Measurements from ENCODE around the gene PGP.
A peak's percentile ranks its signal among the peaks of the same experiment; 100 is the strongest.

Gene PGP

DNA sequence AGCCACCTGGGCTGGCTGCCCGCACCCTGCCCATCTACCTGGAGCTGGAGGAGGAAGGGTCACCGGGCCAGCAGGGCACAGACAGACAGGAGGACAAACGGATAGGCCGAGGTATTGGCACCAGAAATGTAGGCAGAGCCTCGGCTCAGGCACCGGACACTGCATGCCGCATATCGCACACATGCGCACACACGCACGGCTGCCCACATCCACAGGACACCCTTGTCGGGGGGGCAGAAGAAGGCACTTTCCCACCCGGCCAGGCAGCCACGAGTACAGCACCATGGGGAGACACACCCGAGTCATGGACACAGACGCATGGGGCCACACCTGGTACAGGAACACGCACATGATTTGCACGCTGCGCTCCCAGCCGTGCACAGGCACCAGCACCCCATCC lies 32.7 kb downstream of the PGP start:
- DNase-seq (ENCODE audit: low spot score), result no peak

- DNase-seq (ENCODE audit: low spot score), result no peak
Observed at GRCh38 chr16:2180962-2181923, 33.4 kb downstream of the PGP start.

DNA sequence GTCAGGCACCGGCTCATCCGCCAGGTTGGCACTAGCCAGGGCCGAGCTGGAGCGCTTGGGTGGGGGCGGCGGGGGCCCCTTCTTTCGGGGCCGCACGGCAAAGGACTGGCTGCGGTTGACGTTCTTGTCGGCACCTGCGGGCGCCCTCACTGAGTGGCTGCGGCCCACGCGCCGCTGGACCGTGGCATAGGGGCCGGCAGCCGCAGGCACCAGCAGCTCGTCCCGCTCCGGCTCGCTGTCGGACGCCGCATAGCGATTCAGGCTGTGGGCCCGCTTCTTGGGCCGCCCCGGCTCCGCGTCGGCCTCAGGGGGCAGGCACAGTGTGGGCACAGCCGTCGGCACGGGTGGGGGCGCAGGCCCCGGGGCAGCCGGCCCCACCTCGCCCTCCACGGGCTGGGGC lies 34.2 kb downstream of the PGP start:
- DNase-seq (ENCODE audit: low spot score), result no peak

DNA sequence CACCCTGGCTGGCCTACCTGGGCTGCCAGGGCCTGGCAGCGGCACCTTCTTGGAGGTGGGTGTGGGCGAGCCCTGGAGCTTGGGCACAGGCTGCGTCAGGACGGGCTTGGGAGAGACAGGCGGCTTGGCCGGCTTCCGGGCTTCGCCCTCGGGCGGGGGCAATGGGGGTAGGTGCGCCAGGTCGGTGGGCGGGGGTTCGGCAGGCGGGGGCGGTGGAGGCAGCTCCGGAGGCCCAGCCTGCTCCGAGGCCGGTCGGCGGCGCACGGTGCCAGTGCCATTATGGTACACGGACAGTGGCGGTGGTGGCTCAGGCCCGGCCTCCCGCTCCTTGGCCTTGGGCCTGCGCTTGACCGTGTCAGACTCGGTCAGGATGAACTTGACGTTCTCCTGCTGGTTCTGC lies 35.1 kb downstream of the PGP start:
- no peak for DNase-seq (ENCODE audit: low spot score)

DNA sequence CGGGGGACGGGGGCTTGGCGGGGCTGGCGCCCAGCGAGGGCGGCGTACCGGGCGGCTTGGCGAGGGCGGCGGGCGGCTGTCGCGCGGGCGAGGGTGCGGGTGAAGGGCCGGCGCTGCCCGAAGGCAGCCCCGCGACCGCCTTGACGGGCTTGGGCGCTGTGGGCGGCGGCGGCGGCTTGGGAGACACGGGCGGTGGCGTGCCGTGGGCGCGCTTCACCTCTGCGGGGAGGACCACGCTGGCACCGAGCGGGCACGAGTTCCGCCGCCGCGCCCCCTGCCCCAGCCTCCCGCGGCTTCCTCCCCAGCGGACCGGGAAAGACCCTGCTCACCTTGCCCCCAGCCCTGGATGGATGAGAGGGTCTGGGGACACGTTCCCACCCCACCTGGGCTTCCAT lies 35.5 kb downstream of the PGP start:
- no peak for DNase-seq (ENCODE audit: low spot score)

DNA sequence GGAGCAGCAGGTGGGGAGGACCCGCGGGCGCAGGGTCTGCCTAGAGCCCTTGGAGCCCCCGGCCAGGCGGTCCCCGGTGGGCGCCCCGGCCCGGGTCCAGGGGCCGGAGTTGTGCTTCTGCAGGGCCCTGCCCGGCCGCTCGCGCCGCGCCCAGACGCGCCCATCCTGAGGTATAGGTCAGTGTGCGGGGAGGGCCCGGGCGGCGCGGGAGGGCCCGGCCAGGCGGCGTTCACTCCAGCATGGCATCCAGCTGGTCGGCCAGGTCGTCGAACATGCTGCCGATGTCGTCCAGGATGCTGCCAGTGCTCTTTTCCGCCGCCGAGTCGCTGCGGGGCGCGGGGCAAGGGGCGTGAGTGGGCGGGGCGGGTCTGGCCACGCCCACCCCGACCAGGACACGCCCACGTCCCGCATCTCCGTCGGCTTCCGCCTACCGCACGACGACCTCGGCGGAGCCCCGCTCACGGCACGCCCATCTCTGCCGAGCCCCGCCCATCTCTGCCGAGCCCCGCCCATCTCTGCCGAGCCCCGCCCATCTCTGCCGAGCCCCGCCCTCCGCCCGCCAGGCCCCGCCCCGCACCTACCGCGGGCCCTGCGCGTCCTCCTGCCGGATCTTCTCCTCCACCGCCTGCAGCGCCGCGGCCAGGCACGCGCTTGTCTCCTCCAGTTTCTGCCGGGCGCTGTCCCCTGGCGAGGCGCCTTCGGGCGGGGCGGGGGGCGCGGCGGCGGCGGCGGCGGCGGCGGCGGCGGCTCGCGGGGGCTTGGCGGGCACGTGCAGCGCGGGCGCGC lies 36.1 kb downstream of the PGP start:
- peak; percentile 81 for DNase-seq (ENCODE audit: low spot score)

DNA sequence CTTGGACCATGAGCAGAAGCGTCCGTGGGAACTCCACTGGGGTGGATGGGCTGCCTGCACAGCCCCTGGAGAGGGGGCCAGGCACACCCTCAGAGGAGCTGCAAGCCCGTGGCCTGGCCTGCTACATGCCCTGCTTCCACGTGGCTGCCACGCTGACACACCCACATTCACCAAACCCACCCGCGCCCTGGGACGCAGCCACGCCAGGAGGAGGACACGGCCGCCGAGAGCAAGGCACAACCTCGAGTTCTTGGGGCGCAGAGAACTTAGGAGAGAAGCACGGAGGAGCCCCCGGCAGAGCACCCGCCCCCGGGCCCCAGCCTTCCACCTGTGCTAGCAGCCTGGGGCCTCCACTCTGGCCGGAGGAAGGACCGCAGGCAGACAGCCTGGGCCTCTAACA lies 37.1 kb downstream of the PGP start:
- no peak for DNase-seq (ENCODE audit: low spot score)

- DNase-seq (ENCODE audit: low spot score), result no peak
Observed at GRCh38 chr16:2177101-2177500, 37.5 kb downstream of the PGP start.

GRCh38 chr16:2176047-2176446 lies 38.6 kb downstream of the PGP start:
- no peak for DNase-seq (ENCODE audit: low spot score)

GRCh38 chr16:2175454-2175853 lies 39.2 kb downstream of the PGP start:
- DNase-seq (ENCODE audit: low spot score), result no peak

- DNase-seq (ENCODE audit: low spot score), result no peak
Observed at GRCh38 chr16:2174396-2175131, 40.1 kb downstream of the PGP start.

DNA sequence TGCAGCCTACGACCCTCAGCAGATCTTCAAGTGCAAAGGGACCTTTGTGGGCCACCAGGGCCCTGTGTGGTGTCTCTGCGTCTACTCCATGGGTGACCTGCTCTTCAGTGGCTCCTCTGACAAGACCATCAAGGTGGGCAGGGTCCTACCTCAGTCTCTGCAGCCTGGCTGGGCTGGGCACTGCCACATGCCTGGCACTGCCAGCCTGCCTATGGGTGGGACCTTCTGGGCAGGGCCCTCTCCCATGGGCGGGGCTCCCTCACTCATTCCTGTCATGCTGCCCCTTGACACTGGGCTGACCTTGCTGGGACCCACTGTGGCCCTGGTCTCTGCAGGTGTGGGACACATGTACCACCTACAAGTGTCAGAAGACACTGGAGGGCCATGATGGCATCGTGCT lies 40.7 kb downstream of the PGP start:
- no peak for DNase-seq (ENCODE audit: low spot score)

GRCh38 chr16:2173366-2173765 lies 41.3 kb downstream of the PGP start:
- DNase-seq (ENCODE audit: low spot score), result no peak

GRCh38 chr16:2172688-2173335 lies 41.8 kb downstream of the PGP start:
- no peak for DNase-seq (ENCODE audit: low spot score)

- DNase-seq (ENCODE audit: low spot score), result no peak
Observed at GRCh38 chr16:2171601-2172178, 43.0 kb downstream of the PGP start.

- DNase-seq (ENCODE audit: low spot score), result no peak
Observed at GRCh38 chr16:2170587-2171435, 43.8 kb downstream of the PGP start.

- no peak for DNase-seq (ENCODE audit: low spot score)
Observed at GRCh38 chr16:2170080-2170479, 44.6 kb downstream of the PGP start.

DNA sequence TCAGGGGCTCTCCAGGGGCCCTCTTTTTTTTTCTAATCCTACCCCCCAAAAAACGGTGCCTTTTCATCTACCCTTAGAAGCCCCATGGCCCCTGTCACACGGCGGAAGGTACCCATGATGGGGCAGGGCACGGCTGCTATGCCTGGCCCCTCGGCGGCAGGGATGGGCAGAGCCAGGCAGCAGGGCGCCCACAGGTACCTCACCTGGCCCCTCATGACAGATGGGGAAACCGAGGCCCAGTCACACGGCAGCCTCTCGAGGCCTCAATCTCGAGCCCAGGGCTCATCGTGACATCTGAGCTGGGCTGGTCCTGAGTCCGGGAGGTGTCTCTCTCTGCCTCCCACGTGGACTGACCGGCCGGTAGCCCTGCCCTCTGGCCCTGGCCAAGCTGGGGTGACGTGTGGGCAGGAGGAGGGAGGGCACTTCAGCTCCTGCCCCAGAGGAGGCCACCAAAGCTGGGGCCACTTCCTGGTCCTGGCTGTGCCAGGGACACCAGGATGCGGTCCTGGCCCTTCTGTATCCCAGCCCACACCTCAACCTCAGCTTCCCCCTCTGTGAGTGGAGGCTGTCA lies 47.5 kb downstream of the PGP start:
- no peak for DNase-seq (ENCODE audit: low spot score)

DNA sequence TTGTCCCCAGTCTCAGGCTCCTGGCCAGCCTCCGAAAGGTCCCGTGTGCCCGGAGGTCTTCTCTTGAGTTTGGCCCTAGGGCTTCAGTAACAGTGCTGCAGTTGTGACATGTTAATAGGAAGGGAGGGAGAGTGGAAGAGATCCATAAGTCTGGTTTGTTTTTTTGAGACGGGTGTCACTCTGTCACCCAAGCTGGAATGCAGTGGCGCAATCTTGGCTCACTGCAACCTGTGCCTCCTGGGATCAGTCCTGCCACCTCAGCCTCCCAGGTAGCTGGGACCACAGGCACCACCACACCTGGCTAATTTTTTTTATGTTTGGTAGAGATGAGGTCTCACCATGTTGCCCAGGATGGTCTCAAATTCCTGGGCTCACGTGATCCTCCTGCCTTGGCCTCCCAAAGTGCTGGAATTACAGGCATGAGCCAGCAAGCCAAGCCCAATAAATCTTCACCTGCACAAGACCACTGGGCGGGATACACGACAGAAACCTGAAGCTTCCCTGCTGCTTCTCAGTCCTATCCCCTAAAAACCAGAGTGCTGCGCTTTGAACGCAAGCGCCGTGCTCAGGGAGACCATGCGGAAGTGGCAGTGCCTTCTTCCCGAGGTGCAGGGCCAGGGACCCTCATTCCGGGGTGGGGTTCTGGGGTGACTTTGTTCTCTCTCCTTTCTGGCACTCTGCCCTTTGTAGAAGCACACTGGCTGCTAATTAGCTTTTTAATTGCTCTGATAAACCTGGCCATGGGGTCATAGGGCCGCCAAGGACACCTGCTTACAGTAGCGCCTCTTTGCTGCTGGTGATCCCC lies 48.2 kb downstream of the PGP start:
- no peak for DNase-seq (ENCODE audit: low spot score)
